GM10266 (cell line): ENCODE measurements around the gene REEP3.

ENCODE experiments used
- DNase-seq: peaks from one replicate; pipeline ENCODE4 v3.0.0; 2012; ENCODE audit errors: extremely low spot score
- CTCF ChIP-seq: IDR thresholded peaks from 2 replicates; pipeline ENCODE4 v1.5.1; 2012; ENCODE audit warnings: mild to moderate bottlenecking, low read depth; ENCODE audit not compliant: control insufficient read depth, insufficient read depth; ENCODE audit errors: missing control alignments

The REEP3 gene

GRCh38 chr10:63673246-63673645 is 152.0 kb downstream of the REEP3 start:
- DNase-seq: no peak
- no peak for TF ChIP-seq CTCF

GRCh38 chr10:63673846-63674245 is 152.6 kb downstream of the REEP3 start:
- TF ChIP-seq CTCF: no peak
- no peak for DNase-seq
